Vagina (tissue), 2 donors: Measurements from ENCODE around the gene SMTNL1. TPM values are rescaled to one million over a fixed set of nuclear protein-coding genes. Genes with fewer than 3 reads are reported as not detected.

Experiments
- DNase-seq, 2 donors: peaks; one replicate each; pipeline ENCODE4 v3.0.0-alpha.2; 2017; ENCODE audit errors: extremely low spot score in 2 of 2
- H3K27ac ChIP-seq: fragments of 200-600 bp; sonication (generic); one replicate; pipeline ENCODE4 v1.5.1; 2019
- H3K27me3 ChIP-seq: fragments of 200-600 bp; sonication (generic); one replicate; pipeline ENCODE4 v1.5.1; 2019
- H3K36me3 ChIP-seq, 2 donors: fragments of 200-600 bp; sonication (generic); one replicate each; pipeline ENCODE4 v1.5.1; 2017 to 2019
- H3K4me1 ChIP-seq: fragments of 200-600 bp; sonication (generic); one replicate; pipeline ENCODE4 v1.5.1; 2019
- H3K4me3 ChIP-seq, 2 donors: fragments of 200-600 bp; sonication (generic); 1 replicate in 1 of 2; 2 replicates in 1 of 2; pipeline ENCODE4 v1.5.1; 2016 to 2019
- H3K9me3 ChIP-seq: fragments of 200-600 bp; sonication (generic); one replicate; pipeline ENCODE4 v1.5.1; 2019
- POLR2A ChIP-seq, 2 donors: fragments of 450-650 bp; IDR thresholded peaks; one replicate each; pipeline ENCODE4 v1.6.1; 2017; ENCODE audit warnings: antibody characterized with exemption in 2 of 2, mild to moderate bottlenecking in 2 of 2, moderate library complexity in 2 of 2
- POLR2AphosphoS5 ChIP-seq, 2 donors: sonication (generic); formaldehyde crosslinking; IDR thresholded peaks; one replicate each; pipeline ENCODE4 v1.9.0; 2017; ENCODE audit warnings: antibody characterized with exemption in 2 of 2, mild to moderate bottlenecking in 2 of 2, low read depth in 1 of 2; ENCODE audit not compliant: insufficient read depth in 1 of 2
- intact Hi-C: fragments of 100-400 bp; cut with DNase I; formaldehyde crosslinking; loops from one replicate; pipeline ENCODE4 v1.15.1; 2023
- total RNA-seq: library from RNA; depleted of rRNA; stranded (reverse); fragments of >200 nt; gene quantifications from one replicate; pipeline ENCODE4 v1.2.3, GENCODE V29; 2016
- TF ChIP-seq, protein P1 (sequence below), 3 experiments: fragments of 450-650 bp in 2 of 3; fragments of 200-600 bp in 1 of 3; sonication (generic) in 1 of 3; IDR thresholded peaks; one replicate each; pipeline ENCODE4 v1.5.1; 2017 to 2019; ENCODE audit warnings: antibody characterized with exemption in 3 of 3, mild to moderate bottlenecking in 2 of 3, moderate library complexity in 2 of 3

Gene SMTNL1
- total RNA-seq, 1 donor from 2014 or later: not detected

DNA sequence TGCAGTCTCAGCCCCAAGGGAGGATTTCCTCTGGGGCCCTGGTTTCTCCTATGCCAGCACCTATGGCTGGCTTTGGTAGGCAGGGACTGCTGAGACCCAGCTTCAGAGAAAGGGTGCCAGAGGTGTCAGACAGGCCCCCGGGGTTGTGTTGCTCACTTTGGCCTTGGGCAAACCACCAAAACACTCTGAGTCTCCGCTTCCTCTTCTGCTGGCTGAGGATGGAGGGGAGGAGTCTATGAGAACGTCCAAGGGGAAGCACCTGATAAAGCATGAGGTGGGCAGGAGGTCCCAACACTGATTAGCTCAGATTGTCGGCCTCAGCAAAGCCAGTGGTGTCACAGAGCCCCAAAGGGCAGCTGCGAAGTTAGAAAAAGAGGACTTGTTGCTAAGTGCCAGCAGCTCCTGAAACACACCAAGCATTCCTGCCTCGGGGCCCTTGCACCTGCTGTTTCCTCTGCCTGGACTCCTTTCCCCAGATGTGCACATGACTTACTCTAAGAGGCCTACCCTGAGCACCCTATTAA lies 10.5 kb downstream of the SMTNL1 start:
- intact Hi-C loops: no loop called here
- Histone ChIP-seq H3K4me3 (no peak overlapping the region), H3K9me3 (no peaks in the 10 kb centered on the region), H3K4me1 (no peaks in the 10 kb centered on the region), H3K27me3 (no peaks in the 10 kb centered on the region), H3K27ac (no peak overlapping the region), H3K36me3 (peaks cover 0 to 49% of the 10 kb centered on the region in 2 donors)
- TF ChIP-seq POLR2A (IDR thresholded peaks at IDR 0.05): no peak
- DNase-seq: no peak

DNA sequence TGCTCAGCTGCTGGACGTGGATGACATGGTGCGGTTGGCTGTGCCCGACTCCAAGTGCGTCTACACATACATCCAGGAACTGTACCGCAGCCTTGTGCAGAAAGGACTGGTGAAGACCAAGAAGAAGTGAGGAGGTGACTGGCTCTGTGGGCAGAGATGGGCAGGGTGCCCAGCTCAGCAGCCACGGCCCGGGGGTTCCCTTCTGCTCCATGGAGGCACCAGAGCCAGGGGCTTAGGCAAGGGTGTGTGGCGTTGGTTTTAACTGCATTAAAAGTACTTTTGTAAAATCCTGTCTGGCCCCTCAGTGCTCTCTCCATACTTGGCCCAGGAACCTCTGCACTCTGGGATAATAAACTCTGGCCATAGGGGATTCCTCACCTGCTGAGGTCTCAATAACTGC lies 12.6 kb downstream of the SMTNL1 start:
- no peaks in the 10 kb centered on the region for H3K4me1 ChIP-seq
- intact Hi-C loops: no loop called here

DNA sequence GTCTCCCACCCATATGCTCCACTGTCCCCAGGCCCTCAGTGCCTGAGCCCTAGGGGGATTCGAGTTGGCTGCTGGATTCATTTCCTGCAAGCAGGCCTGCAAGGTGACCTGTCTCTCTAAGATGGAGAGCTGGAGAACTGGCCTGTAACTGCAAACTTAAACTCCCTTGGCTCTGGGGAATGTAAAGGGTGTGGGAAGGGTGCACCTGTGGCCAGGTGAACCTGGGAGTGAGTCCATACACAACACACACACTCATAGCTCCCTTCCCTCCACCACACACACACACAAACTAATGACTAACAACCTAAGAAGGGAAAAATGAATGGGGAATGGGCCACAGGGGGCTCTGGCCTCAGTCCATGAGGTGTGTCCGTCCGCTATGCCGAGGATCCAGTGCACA lies 14.5 kb downstream of the SMTNL1 start:
- TF ChIP-seq POLR2AphosphoS5 (IDR thresholded peaks at IDR 0.05; ENCODE audit: insufficient read depth in 1 of 2, low read depth in 1 of 2) (no peak), POLR2A (IDR thresholded peaks at IDR 0.05) (no peak)
- TF ChIP-seq, protein P1, sequence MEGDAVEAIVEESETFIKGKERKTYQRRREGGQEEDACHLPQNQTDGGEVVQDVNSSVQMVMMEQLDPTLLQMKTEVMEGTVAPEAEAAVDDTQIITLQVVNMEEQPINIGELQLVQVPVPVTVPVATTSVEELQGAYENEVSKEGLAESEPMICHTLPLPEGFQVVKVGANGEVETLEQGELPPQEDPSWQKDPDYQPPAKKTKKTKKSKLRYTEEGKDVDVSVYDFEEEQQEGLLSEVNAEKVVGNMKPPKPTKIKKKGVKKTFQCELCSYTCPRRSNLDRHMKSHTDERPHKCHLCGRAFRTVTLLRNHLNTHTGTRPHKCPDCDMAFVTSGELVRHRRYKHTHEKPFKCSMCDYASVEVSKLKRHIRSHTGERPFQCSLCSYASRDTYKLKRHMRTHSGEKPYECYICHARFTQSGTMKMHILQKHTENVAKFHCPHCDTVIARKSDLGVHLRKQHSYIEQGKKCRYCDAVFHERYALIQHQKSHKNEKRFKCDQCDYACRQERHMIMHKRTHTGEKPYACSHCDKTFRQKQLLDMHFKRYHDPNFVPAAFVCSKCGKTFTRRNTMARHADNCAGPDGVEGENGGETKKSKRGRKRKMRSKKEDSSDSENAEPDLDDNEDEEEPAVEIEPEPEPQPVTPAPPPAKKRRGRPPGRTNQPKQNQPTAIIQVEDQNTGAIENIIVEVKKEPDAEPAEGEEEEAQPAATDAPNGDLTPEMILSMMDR (IDR thresholded peaks at IDR 0.05): no peak
- intact Hi-C loops: no loop called here

More for the DNA sequence above, 12.6 kb downstream of the SMTNL1 start:
- peaks cover 0 to 67% of the 10 kb centered on the region in 2 donors for H3K36me3 ChIP-seq
- H3K27ac ChIP-seq: no peak overlapping the region
- H3K4me3 ChIP-seq: no peak overlapping the region
- DNase-seq: no peak
- TF ChIP-seq, protein P1 (IDR thresholded peaks at IDR 0.05): no peak
- TF ChIP-seq POLR2AphosphoS5 (IDR thresholded peaks at IDR 0.05; ENCODE audit: insufficient read depth in 1 of 2, low read depth in 1 of 2): no peak
- TF ChIP-seq POLR2A (IDR thresholded peaks at IDR 0.05): no peak
- H3K27me3 ChIP-seq: no peaks in the 10 kb centered on the region
- no peaks in the 10 kb centered on the region for H3K9me3 ChIP-seq

DNA sequence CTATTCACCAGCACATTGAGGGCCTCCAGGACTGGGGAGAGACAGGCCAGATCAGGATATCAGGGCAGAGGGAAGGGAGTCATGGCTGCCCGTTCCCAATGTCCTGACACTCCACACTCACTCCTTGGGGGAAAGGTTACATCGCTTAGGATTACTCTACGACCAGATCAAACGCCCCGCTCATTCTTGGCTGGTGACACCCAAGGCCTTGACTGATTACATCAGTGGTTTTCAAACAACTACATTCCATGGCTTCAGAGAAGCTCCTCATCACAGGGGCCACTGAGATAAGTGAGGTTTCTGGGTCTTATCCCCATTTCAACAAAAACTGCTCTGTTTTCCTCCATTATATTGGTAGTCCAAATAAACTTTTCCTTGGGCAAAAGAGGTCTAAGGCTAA lies 15.1 kb downstream of the SMTNL1 start:
- H3K27ac ChIP-seq: no peak overlapping the region
- H3K4me1 ChIP-seq: no peaks in the 10 kb centered on the region
- no peak for DNase-seq
- H3K27me3 ChIP-seq: no peaks in the 10 kb centered on the region
- intact Hi-C loops: no loop called here
- H3K4me3 ChIP-seq: no peak overlapping the region
- peaks cover 0 to 90% of the 10 kb centered on the region in 2 donors for H3K36me3 ChIP-seq
- TF ChIP-seq POLR2AphosphoS5 (IDR thresholded peaks at IDR 0.05; ENCODE audit: insufficient read depth in 1 of 2, low read depth in 1 of 2): no peak
- no peak for TF ChIP-seq POLR2A (IDR thresholded peaks at IDR 0.05)
- H3K9me3 ChIP-seq: no peaks in the 10 kb centered on the region

More for the DNA sequence above, 14.5 kb downstream of the SMTNL1 start:
- H3K4me1 ChIP-seq: no peaks in the 10 kb centered on the region
- H3K4me3 ChIP-seq: no peak overlapping the region
- H3K27ac ChIP-seq: no peak overlapping the region
- no peaks in the 10 kb centered on the region for H3K9me3 ChIP-seq
- DNase-seq: no peak
- peaks cover 0 to 85% of the 10 kb centered on the region in 2 donors for H3K36me3 ChIP-seq
- no peaks in the 10 kb centered on the region for H3K27me3 ChIP-seq

DNA sequence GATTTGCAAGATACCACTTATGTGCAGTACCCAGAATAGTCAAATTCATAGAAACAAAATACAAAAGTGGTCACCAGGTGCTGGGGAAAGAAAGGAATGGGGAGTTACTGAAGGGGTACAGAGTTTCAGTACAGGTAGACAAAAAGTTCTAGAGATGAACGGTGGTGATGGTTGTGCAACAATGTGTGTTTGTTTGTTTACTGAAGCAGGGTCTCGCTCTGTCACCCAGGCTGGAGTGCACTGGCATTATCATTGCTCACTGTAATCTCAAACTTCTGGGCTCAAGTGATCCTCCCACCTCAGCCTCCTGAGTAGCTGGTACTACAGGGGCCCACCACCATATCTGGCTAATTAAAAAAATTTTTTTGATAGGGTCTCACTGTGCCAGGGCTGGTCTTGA lies 18.0 kb downstream of the SMTNL1 start:
- peaks cover 0 to 84% of the 10 kb centered on the region in 2 donors for H3K36me3 ChIP-seq
- no peak for TF ChIP-seq POLR2AphosphoS5 (IDR thresholded peaks at IDR 0.05; ENCODE audit: insufficient read depth in 1 of 2, low read depth in 1 of 2)
- TF ChIP-seq, protein P1 (IDR thresholded peaks at IDR 0.05): no peak
- no peak for TF ChIP-seq POLR2A (IDR thresholded peaks at IDR 0.05)
- no peaks in the 10 kb centered on the region for H3K4me1 ChIP-seq
- H3K4me3 ChIP-seq: no peak overlapping the region
- no peaks in the 10 kb centered on the region for H3K9me3 ChIP-seq
- DNase-seq: no peak
- H3K27me3 ChIP-seq: no peaks in the 10 kb centered on the region
- intact Hi-C loops: no loop called here
- H3K27ac ChIP-seq: no peak overlapping the region

DNA sequence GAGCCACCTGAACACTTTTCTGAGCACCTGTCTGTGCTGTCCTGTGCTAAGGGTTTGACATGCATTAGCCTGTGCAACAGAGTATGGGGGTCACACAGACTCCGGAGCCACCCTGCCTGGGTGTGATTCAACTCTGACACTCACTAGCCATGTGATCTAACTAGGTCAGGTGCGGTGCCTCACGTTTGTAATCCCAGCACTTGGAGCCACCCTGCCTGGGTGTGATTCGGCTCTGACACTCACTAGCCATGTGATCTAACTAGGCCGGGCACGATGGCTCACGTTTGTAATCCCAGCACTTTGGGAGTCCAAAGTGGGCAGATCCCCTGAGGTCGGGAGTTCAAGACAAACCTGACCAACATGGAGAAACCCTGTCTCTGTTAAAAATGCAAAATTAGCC lies 18.6 kb downstream of the SMTNL1 start:
- TF ChIP-seq POLR2AphosphoS5 (IDR thresholded peaks at IDR 0.05; ENCODE audit: insufficient read depth in 1 of 2, low read depth in 1 of 2): no peak
- no peak for TF ChIP-seq POLR2A (IDR thresholded peaks at IDR 0.05)
- TF ChIP-seq, protein P1 (IDR thresholded peaks at IDR 0.05): no peak
- H3K36me3 ChIP-seq: peaks cover 0 to 79% of the 10 kb centered on the region in 2 donors
- intact Hi-C loops: no loop called here
- no peaks in the 10 kb centered on the region for H3K9me3 ChIP-seq
- H3K4me3 ChIP-seq: no peak overlapping the region
- H3K27ac ChIP-seq: no peak overlapping the region
- DNase-seq: no peak
- no peaks in the 10 kb centered on the region for H3K4me1 ChIP-seq
- no peaks in the 10 kb centered on the region for H3K27me3 ChIP-seq
